A549 (cell line): Measurements from ENCODE around the gene SH2D2A.

ENCODE experiments used
- BCL3 ChIP-seq: fragments of >200 bp; sonication (Bioruptor Twin); formaldehyde crosslinking; IDR thresholded peaks from 3 replicates; pipeline ENCODE4 v1.6.1; 2016
- EP300 ChIP-seq, 2 experiments: fragments of >200 bp; sonication (Bioruptor Twin); formaldehyde crosslinking; IDR thresholded peaks; 2 replicates in 1 of 2; 3 replicates in 1 of 2; pipeline ENCODE4 v1.6.1; 2016 to 2017
- HDAC2 ChIP-seq: fragments of 200-600 bp; sonication (generic); IDR thresholded peaks from 2 replicates; pipeline ENCODE4 v1.6.1; 2016
- JUN ChIP-seq, 2 experiments: fragments of >200 bp; sonication (Bioruptor Twin); formaldehyde crosslinking; IDR thresholded peaks; 2 replicates in 1 of 2; 3 replicates in 1 of 2; pipeline ENCODE4 v1.6.1; 2016 to 2017
- POLR2A ChIP-seq: IDR thresholded peaks from 2 replicates; pipeline ENCODE4 v1.6.1; 2012; ENCODE audit warnings: mild to moderate bottlenecking, low read length
- TF ChIP-seq, protein P1 (sequence below): fragments of >200 bp; sonication (Bioruptor Twin); formaldehyde crosslinking; IDR thresholded peaks from 3 replicates; pipeline ENCODE4 v1.5.1; 2016

DNA sequence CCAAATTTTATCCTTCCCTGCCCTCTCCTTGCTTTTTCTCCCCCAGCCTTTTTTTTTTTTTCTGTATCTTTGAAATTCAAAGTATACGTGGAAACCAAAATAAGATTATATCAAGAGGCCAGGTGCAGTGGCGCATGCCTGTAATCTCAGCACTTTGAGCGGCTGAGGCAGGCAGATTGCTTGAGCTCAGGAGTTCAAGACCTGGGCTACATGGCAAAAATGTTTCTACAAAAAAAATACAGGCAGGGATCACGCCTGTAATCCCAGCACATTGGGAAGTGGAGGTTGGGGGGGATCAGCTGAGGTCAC, 55.9 kb downstream of the SH2D2A start:
- TF ChIP-seq JUN (IDR thresholded peaks at IDR 0.05) (no peak), HDAC2 (no peak), POLR2A (no peak), EP300 (IDR thresholded peaks at IDR 0.05) (no peak), BCL3 (no peak)
- TF ChIP-seq, protein P1, sequence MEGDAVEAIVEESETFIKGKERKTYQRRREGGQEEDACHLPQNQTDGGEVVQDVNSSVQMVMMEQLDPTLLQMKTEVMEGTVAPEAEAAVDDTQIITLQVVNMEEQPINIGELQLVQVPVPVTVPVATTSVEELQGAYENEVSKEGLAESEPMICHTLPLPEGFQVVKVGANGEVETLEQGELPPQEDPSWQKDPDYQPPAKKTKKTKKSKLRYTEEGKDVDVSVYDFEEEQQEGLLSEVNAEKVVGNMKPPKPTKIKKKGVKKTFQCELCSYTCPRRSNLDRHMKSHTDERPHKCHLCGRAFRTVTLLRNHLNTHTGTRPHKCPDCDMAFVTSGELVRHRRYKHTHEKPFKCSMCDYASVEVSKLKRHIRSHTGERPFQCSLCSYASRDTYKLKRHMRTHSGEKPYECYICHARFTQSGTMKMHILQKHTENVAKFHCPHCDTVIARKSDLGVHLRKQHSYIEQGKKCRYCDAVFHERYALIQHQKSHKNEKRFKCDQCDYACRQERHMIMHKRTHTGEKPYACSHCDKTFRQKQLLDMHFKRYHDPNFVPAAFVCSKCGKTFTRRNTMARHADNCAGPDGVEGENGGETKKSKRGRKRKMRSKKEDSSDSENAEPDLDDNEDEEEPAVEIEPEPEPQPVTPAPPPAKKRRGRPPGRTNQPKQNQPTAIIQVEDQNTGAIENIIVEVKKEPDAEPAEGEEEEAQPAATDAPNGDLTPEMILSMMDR, result no peak
